Loucy (cell line): Measurements from ENCODE around the gene PA2G4.

Source experiments
- EZH2phosphoT487 ChIP-seq: fragments of 200-600 bp; IDR thresholded peaks from 2 replicates; pipeline ENCODE4 v1.6.1; 2018; ENCODE audit warnings: antibody characterized with exemption, mild to moderate bottlenecking, moderate library complexity, borderline replicate concordance
- TF ChIP-seq, protein P1 (sequence below): fragments of 200-600 bp; sonication (generic); conservative IDR thresholded peaks from 2 replicates; pipeline ENCODE4 v1.5.1; 2014; ENCODE audit warnings: mild to moderate bottlenecking, antibody characterized with exemption, low read length

DNA sequence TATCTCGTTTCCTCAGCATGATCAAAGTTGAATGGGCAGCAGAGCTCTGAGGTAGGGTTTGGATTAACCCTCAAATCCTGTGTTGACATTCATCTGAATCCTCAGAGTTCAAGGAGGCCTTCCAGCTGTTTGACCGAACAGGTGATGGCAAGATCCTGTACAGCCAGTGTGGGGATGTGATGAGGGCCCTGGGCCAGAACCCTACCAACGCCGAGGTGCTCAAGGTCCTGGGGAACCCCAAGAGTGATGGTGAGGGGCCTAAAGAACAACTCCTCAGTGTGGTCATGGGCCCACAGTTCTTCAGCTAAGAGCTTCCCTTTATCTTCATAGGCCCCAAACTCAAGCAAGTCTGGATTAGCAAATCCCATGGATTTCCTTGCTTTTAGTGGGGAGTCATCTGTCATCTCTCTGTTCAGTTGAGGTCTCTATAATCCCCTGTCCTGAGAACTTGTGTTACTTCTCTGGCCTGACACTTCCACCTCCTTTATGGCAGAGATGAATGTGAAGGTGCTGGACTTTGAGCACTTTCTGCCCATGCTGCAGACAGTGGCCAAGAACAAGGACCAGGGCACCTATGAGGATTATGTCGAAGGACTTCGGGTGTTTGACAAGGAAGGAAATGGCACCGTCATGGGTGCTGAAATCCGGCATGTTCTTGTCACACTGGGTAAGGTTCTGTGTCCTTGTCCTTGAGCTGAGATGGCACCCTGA is 55.3 kb downstream of the PA2G4 start:
- TF ChIP-seq, protein P1, sequence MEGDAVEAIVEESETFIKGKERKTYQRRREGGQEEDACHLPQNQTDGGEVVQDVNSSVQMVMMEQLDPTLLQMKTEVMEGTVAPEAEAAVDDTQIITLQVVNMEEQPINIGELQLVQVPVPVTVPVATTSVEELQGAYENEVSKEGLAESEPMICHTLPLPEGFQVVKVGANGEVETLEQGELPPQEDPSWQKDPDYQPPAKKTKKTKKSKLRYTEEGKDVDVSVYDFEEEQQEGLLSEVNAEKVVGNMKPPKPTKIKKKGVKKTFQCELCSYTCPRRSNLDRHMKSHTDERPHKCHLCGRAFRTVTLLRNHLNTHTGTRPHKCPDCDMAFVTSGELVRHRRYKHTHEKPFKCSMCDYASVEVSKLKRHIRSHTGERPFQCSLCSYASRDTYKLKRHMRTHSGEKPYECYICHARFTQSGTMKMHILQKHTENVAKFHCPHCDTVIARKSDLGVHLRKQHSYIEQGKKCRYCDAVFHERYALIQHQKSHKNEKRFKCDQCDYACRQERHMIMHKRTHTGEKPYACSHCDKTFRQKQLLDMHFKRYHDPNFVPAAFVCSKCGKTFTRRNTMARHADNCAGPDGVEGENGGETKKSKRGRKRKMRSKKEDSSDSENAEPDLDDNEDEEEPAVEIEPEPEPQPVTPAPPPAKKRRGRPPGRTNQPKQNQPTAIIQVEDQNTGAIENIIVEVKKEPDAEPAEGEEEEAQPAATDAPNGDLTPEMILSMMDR, result no peak
- no peak for TF ChIP-seq EZH2phosphoT487
